H1 (cell line): Measurements from ENCODE around the gene PRDM2. TPM values are rescaled to one million over a fixed set of nuclear protein-coding genes. Genes with fewer than 3 reads are reported as not detected.

Experiments
- ATF2 ChIP-seq: IDR thresholded peaks from 2 replicates; pipeline ENCODE4 v1.6.1; 2012; ENCODE audit warnings: low read length, inconsistent platforms
- CBX8 ChIP-seq: fragments of 300-800, 300-1000 bp; sonication (generic); IDR thresholded peaks from 2 replicates; pipeline ENCODE4 v1.7.1; 2016; ENCODE audit warnings: low read depth, low read length, borderline replicate concordance
- CHD7 ChIP-seq: fragments of 300-600 bp; sonication (generic); IDR thresholded peaks from 2 replicates; pipeline ENCODE4 v1.7.1; 2012; ENCODE audit warnings: low read length, moderate library complexity, mild to moderate bottlenecking, inconsistent platforms; ENCODE audit not compliant: insufficient replicate concordance
- EP300 ChIP-seq, 2 experiments: IDR thresholded peaks; 1 replicate in 1 of 2; 2 replicates in 1 of 2; pipeline ENCODE4 v1.6.1; 2011 to 2012; ENCODE audit warnings: low read depth in 2 of 2, low read length in 2 of 2, mild to moderate bottlenecking in 2 of 2, borderline replicate concordance in 1 of 2, inconsistent platforms in 1 of 2, moderate library complexity in 1 of 2
- HDAC2 ChIP-seq, 2 experiments: fragments of 300-600 bp in 1 of 2; sonication (generic) in 1 of 2; IDR thresholded peaks; 2 replicates each; pipeline ENCODE4 v1.6.1; 2011 to 2012; ENCODE audit warnings: low read depth in 2 of 2, low read length in 2 of 2, mild to moderate bottlenecking in 2 of 2, moderate library complexity in 2 of 2, borderline replicate concordance in 1 of 2, inconsistent platforms in 1 of 2
- KDM1A ChIP-seq: fragments of 200-600, 300-600 bp; sonication (generic); IDR thresholded peaks from 2 replicates; pipeline ENCODE4 v1.7.1; 2016; ENCODE audit warnings: mild to moderate bottlenecking, low read length, borderline replicate concordance
- POLR2AphosphoS5 ChIP-seq: IDR thresholded peaks from 2 replicates; pipeline ENCODE4 v1.6.1; 2011; ENCODE audit warnings: low read depth, low read length
- RBBP5 ChIP-seq: IDR thresholded peaks from 2 replicates; pipeline ENCODE4 v1.7.1; 2012; ENCODE audit warnings: low read depth, mild to moderate bottlenecking, inconsistent platforms, low read length, moderate library complexity, borderline replicate concordance
- polyA plus RNA-seq, 7 experiments: library from polyadenylated mRNA; depleted of rRNA in 3 of 7; stranded (reverse) in 5 of 7; unstranded in 2 of 7; fragments of >200 nt in 5 of 7; fragments of 200-250 nt in 2 of 7; gene quantifications; 1 replicate in 5 of 7; 2 replicates in 1 of 7; 4 replicates in 1 of 7; pipeline versions ENCODE4 v1.2.1 to v1.2.3, GENCODE V29; 2011 to 2013; ENCODE audit warnings: missing spikeins in 2 of 7, mixed read lengths in 2 of 7
- total RNA-seq: library from RNA; stranded (reverse); fragmentation: NEBNext Ultra II Directional; extraction: Animal tissue kit (Norgen Biotek cat#: 25700); gene quantifications from 2 replicates; pipeline ENCODE4 v1.2.1, GENCODE V29; 2021

The PRDM2 gene
- total and polyA plus RNA-seq, 2 of the 8 experiments (the other 6 are each of a cell fraction or from before 2014, with no cell fraction given), result 5.8 to 21.2 TPM

- TF ChIP-seq CHD7 (no peak), KDM1A (no peak), CBX8 (no peak), ATF2 (no peak), POLR2AphosphoS5 (no peak), HDAC2 (IDR thresholded peaks at IDR 0.05; ENCODE audit: borderline replicate concordance in 1 of 2, low read depth in 2 of 2, low read length in 2 of 2) (no peak), RBBP5 (no peak), EP300 (IDR thresholded peaks at IDR 0.05; ENCODE audit: borderline replicate concordance in 1 of 2, low read depth in 2 of 2, low read length in 2 of 2) (no peak)
These were observed 64.0 kb downstream of the PRDM2 start (continued) for GRCh38 chr1:13763991-13764390.
